ENCODE measurements around the gene HS3ST5.

DNA sequence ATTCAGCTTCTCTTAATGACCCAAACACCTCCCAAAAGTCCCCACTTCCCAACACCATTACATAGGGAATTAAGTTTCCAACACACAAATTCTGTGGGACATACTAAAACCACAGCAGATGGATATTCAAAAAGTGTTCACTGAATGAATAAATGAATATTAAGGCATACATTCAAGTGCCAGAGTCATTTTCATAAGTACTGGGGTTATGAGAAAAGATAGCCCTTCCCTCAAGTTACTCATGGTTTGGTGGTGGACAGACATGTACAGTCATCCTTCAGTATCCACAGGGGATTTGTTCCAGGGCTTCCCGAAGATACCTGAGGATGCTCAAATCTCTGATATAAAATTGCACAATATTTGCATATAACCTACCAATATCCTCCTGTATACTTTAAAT is 50.4 kb downstream of the HS3ST5 start:
- TF ChIP-seq, protein P1, sequence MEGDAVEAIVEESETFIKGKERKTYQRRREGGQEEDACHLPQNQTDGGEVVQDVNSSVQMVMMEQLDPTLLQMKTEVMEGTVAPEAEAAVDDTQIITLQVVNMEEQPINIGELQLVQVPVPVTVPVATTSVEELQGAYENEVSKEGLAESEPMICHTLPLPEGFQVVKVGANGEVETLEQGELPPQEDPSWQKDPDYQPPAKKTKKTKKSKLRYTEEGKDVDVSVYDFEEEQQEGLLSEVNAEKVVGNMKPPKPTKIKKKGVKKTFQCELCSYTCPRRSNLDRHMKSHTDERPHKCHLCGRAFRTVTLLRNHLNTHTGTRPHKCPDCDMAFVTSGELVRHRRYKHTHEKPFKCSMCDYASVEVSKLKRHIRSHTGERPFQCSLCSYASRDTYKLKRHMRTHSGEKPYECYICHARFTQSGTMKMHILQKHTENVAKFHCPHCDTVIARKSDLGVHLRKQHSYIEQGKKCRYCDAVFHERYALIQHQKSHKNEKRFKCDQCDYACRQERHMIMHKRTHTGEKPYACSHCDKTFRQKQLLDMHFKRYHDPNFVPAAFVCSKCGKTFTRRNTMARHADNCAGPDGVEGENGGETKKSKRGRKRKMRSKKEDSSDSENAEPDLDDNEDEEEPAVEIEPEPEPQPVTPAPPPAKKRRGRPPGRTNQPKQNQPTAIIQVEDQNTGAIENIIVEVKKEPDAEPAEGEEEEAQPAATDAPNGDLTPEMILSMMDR (IDR thresholded peaks at IDR 0.05; ENCODE audit: extremely low read depth in 1 of 2, insufficient read depth in 1 of 2, low read depth in 1 of 2, low read length in 2 of 2): no peak
- TF ChIP-seq EZH2 (IDR thresholded peaks at IDR 0.05; ENCODE audit: borderline replicate concordance, low read depth, low read length, severe bottlenecking): no peak
